K562 (cell line): ENCODE data around the gene RGPD6. TPM values are rescaled to one million over a fixed set of nuclear protein-coding genes. Genes with fewer than 3 reads are reported as not detected.
"Not testable (repeated sequence)": the region's sequence is repeated elsewhere in the genome, so short reads cannot be mapped to it uniquely, and the experiment has no call there.

ENCODE experiments used
- ATAC-seq: fragments of 200-7000 bp; cut with Tn5 transposase; 3 replicates; pipeline ENCODE4 v1.9.1; 2020; ENCODE audit warnings: moderate library complexity
- Bru-seq: library from RNA; stranded (reverse); fragments of 400-500 nt; gene quantifications from one replicate; lab custom pipeline; 2021; lab: Mats Ljungman, UMichigan
- BruChase-seq, 2 experiments: library from RNA; stranded (reverse); fragments of 400-500 nt; gene quantifications; one replicate each; lab custom pipeline; 2021; lab: Mats Ljungman, UMichigan
- BruUV-seq: library from RNA; stranded (reverse); fragments of 400-500 nt; replicated peaks from 2 replicates; lab custom pipeline; 2021; lab: Mats Ljungman, UMichigan
- CTCF ChIA-PET: fragments of 300-600 bp; formaldehyde crosslinking; extraction: SDS; loops from one replicate; lab custom pipeline; 2021; ENCODE audit warnings: low intra/inter-chr PET ratio; lab: Yijun Ruan, JAX
- POLR2A ChIA-PET: fragments of 300-600, 350-650 bp; sonication (Branson Sonifier 250); formaldehyde crosslinking; extraction: SDS; loops from one replicate; lab custom pipeline; 2021; ENCODE audit warnings: antibody characterized with exemption, inconsistent platforms; lab: Yijun Ruan, JAX
- DNase-seq, 4 experiments: peaks; one replicate each; pipeline versions ENCODE4 v3.0.0 to v3.0.0-alpha.2; 2011 to 2018; ENCODE audit warnings: low spot score in 3 of 4, mixed read lengths in 3 of 4; ENCODE audit errors: extremely low read depth in 1 of 4
- FAIRE-seq: peaks from 2 replicates; lab custom pipeline; 2011; peaks lifted over from hg19 to GRCh38; lab: Jason Lieb, UNC
- H2AFZ ChIP-seq: 2 replicates; pipeline ENCODE4 v1.6.0; 2011; ENCODE audit warnings: low read depth, low read length, control low read depth, inconsistent platforms
- H3K27ac ChIP-seq: fragments of 200-600 bp; 3 replicates; pipeline ENCODE4 v1.8.0; 2011; ENCODE audit warnings: low read depth, mild to moderate bottlenecking, control low read depth, inconsistent platforms, low read length, moderate library complexity, mixed read lengths; ENCODE audit errors: extremely low read depth
- H3K27me3 ChIP-seq, 2 experiments: fragments of 300-600 bp in 1 of 2; 2 replicates in 1 of 2; 3 replicates in 1 of 2; pipeline versions ENCODE4 v1.6.0 to v1.8.0; 2011; ENCODE audit warnings: inconsistent platforms in 2 of 2, low read length in 2 of 2, mild to moderate bottlenecking in 1 of 2, mixed read lengths in 1 of 2, moderate library complexity in 1 of 2; ENCODE audit not compliant: control insufficient read depth in 2 of 2, insufficient read depth in 2 of 2
- H3K36me3 ChIP-seq: fragments of 300-600 bp; 3 replicates; pipeline ENCODE4 v1.8.0; 2011; ENCODE audit warnings: mild to moderate bottlenecking, low read length, inconsistent platforms; ENCODE audit not compliant: control insufficient read depth, insufficient read depth
- H3K4me1 ChIP-seq, 2 experiments: fragments of 200-600 bp in 1 of 2; replicated peaks in 1 of 2; 2 replicates in 1 of 2; 3 replicates in 1 of 2; pipeline versions ENCODE4 v1.5.1 to v1.8.0; 2011; ENCODE audit warnings: inconsistent platforms in 2 of 2, low read length in 2 of 2, mild to moderate bottlenecking in 1 of 2, mixed read lengths in 1 of 2, moderate library complexity in 1 of 2; ENCODE audit not compliant: control insufficient read depth in 2 of 2, insufficient read depth in 2 of 2
- H3K4me2 ChIP-seq: 2 replicates; pipeline ENCODE4 v1.6.1; 2011; ENCODE audit warnings: low read length, control low read depth, inconsistent platforms, mixed read lengths; ENCODE audit not compliant: insufficient read depth
- H3K4me3 ChIP-seq: fragments of 200-600 bp; sonication (generic), shearing (Covaris generic); 2 replicates; pipeline ENCODE4 v1.5.1; 2016; ENCODE audit warnings: control low read depth, inconsistent platforms
- H3K79me2 ChIP-seq: fragments of 200-600 bp; 3 replicates; pipeline ENCODE4 v1.8.0; 2011; ENCODE audit warnings: low read length, inconsistent platforms; ENCODE audit not compliant: control insufficient read depth, insufficient read depth
- H3K9ac ChIP-seq, 2 experiments: 2 replicates each; pipeline versions ENCODE4 v1.6.0 to v1.6.1; 2011; ENCODE audit warnings: low read depth in 2 of 2, low read length in 2 of 2, control low read depth in 1 of 2, inconsistent platforms in 1 of 2, mild to moderate bottlenecking in 1 of 2, mixed read lengths in 1 of 2; ENCODE audit not compliant: insufficient read depth in 1 of 2
- H3K9me1 ChIP-seq: one replicate; pipeline ENCODE4 v1.6.0; 2011; ENCODE audit warnings: inconsistent platforms, mild to moderate bottlenecking, low read length, moderate library complexity; ENCODE audit not compliant: control insufficient read depth, insufficient read depth
- H3K9me3 ChIP-seq: replicated peaks from 2 replicates; pipeline ENCODE4 v1.5.1; 2011; ENCODE audit warnings: low read depth, low read length, inconsistent platforms; ENCODE audit not compliant: control insufficient read depth, insufficient read depth
- H4K20me1 ChIP-seq: replicated peaks from 2 replicates; pipeline ENCODE4 v1.6.1; 2011; ENCODE audit warnings: low read length, inconsistent platforms, mixed read lengths; ENCODE audit not compliant: control insufficient read depth, insufficient read depth
- WGBS: fragments of 100-300 bp; shearing (Covaris generic); methylation state at CpG from one replicate; pipeline ENCODE4 v1.1.6; 2016; ENCODE audit warnings: low coverage, mixed read lengths; ENCODE audit not compliant: insufficient coverage; ENCODE audit errors: missing lambda C conversion rate; 5-methylcytosine and 5-hydroxymethylcytosine counted together
- in situ Hi-C: fragments of 300-500 bp; cut with MboI; formaldehyde crosslinking; loops from 4 replicates; pipeline ENCODE4 v1.15.0; 2018; ENCODE audit warnings: inconsistent platforms, mixed read lengths
- intact Hi-C: fragments of 100-400 bp; cut with micrococcal nuclease; formaldehyde crosslinking; loops from 2 replicates; pipeline ENCODE4 v1.14.2; 2022
- long read RNA-seq, 3 experiments: library from polyadenylated mRNA in 2 of 3; library from RNA in 1 of 3; unstranded in 2 of 3; stranded (forward) in 1 of 3; transcript quantifications; one replicate each; pipeline ENCODE4 v2.0.0, GENCODE V29; 2019 to 2022
- polyA minus RNA-seq, 3 experiments: library from RNA; depleted of rRNA, polyadenylated mRNA; stranded (reverse); fragments of >200 nt; gene quantifications; 2 replicates each; pipeline ENCODE4 v1.2.3, GENCODE V29; 2011
- polyA plus RNA-seq, 8 experiments: library from polyadenylated mRNA; depleted of rRNA in 4 of 8; stranded (reverse) in 5 of 8; unstranded in 3 of 8; fragments of >200 nt; fragmentation: Nextera tagmentation in 2 of 8; fragmentation: Illumina TruSeq in 1 of 8; extraction: Ambion mirVana in 2 of 8; extraction: Trizol in 1 of 8; gene quantifications; 2 replicates each; pipeline versions ENCODE4 v1.2.1 to v1.2.3, GENCODE V29; 2011 to 2014; ENCODE audit warnings: inconsistent platforms in 1 of 8, missing spikeins in 1 of 8
- total RNA-seq, 7 experiments: library from RNA; depleted of rRNA in 6 of 7; stranded (reverse); fragments of >200 nt in 6 of 7; fragmentation: Illumina TruSeq in 2 of 7; extraction: Trizol in 2 of 7; gene quantifications; 2 replicates each; pipeline versions ENCODE4 v1.2.1 to v1.2.3, GENCODE V29; 2011 to 2021; ENCODE audit warnings: low replicate concordance in 1 of 7

The RGPD6 gene
- total RNA-seq (2011; cell fraction: chromatin; rRNA removed; ENCODE audit: low replicate concordance) = 3.1 and 4.5 TPM in 2 replicates
- total RNA-seq (2011; cell fraction: nucleolus; rRNA removed) = 1.0 and 1.3 TPM in 2 replicates
- 1.8 and 2.4 TPM in 2 replicates for total RNA-seq (2011; cell fraction: nucleoplasm; rRNA removed)
- total RNA-seq (2014; rRNA removed) (0.08 and 0.45 TPM in 2 replicates), total RNA-seq (2014; rRNA removed; fragmentation: Illumina TruSeq; extraction: Trizol) (1.4 and 2.2 TPM in 2 replicates), total RNA-seq (2015; rRNA removed; fragmentation: Illumina TruSeq; extraction: Trizol) (0.83 and 1.2 TPM in 2 replicates), total RNA-seq (2021) (1.7 and 1.8 TPM in 2 replicates), polyA plus RNA-seq (2011; rRNA removed) (0.80 and 1.0 TPM in 2 replicates), polyA plus RNA-seq (2014; fragmentation: Illumina TruSeq; extraction: Trizol) (0.94 and 1.0 TPM in 2 replicates), polyA plus RNA-seq (2014; fragmentation: Nextera tagmentation; extraction: Ambion mirVana) (under 1 TPM; 0.15 to 0.20 TPM), polyA plus RNA-seq (2014; rRNA removed) (0.45 and 0.94 TPM in 2 replicates), polyA minus RNA-seq (2011; rRNA and poly(A)+ RNA removed) (1.3 and 2.5 TPM in 2 replicates), Bru-seq, nascent RNA (not detected), BruChase-seq, experiment 1, labeled RNA remaining after a 2-hour chase (not detected), BruChase-seq, experiment 2, labeled RNA remaining after a 6-hour chase (percentile 2 among the genes with signal in this experiment)
- 0.34 and 0.88 TPM in 2 replicates for polyA plus RNA-seq (2011; cell fraction: cytosol; rRNA removed)
- 0.40 and 1.0 TPM in 2 replicates for polyA plus RNA-seq (2011; cell fraction: nucleus; rRNA removed)
- 0.21 and 0.53 TPM in 2 replicates for polyA plus RNA-seq (2012)
- 0.57 and 2.2 TPM in 2 replicates for polyA minus RNA-seq (2011; cell fraction: cytosol; rRNA and poly(A)+ RNA removed)
- polyA minus RNA-seq (2011; cell fraction: nucleus; rRNA and poly(A)+ RNA removed) = 0.67 and 2.1 TPM in 2 replicates
- long read RNA-seq, experiment 1 = 0 reads
- long read RNA-seq, experiment 2 = 0 reads
- long read RNA-seq, experiment 3 = 0 reads

GRCh38 chr2:110576763-110577416 is at the start of gene RGPD6:
Gene RGPD6 (minus strand): TSS chr2:110577222. CDS start chr2:110577024, 198 bp downstream.
- H3K4me3 ChIP-seq, H3K36me3 ChIP-seq, H3K27me3 ChIP-seq, intact Hi-C loops, H3K79me2 ChIP-seq, DNase-seq, H3K9me1 ChIP-seq, H3K4me1 ChIP-seq, BruUV-seq, POLR2A ChIA-PET, H3K9me3 ChIP-seq, FAIRE-seq, H3K9ac ChIP-seq, H2AFZ ChIP-seq, H3K27ac ChIP-seq, H3K4me2 ChIP-seq, H4K20me1 ChIP-seq, CTCF ChIA-PET: not testable (repeated sequence)
- peak; percentile 94 for ATAC-seq
- in situ Hi-C loops = loop anchor here (25.0 kb wide), 1 partner anchor 1890 kb away; no protein-coding TSS in a partner anchor
- no CpG with 5 or more reads among the region's 70 CpGs for WGBS

- H3K36me3 ChIP-seq, H3K27ac ChIP-seq, intact Hi-C loops, POLR2A ChIA-PET, H3K4me1 ChIP-seq, H2AFZ ChIP-seq, BruUV-seq, H4K20me1 ChIP-seq, DNase-seq, H3K27me3 ChIP-seq, H3K9me1 ChIP-seq, H3K4me3 ChIP-seq, H3K4me2 ChIP-seq, CTCF ChIA-PET, in situ Hi-C loops, H3K9ac ChIP-seq, H3K9me3 ChIP-seq, H3K79me2 ChIP-seq: not testable (repeated sequence)
- ATAC-seq (peak; percentile 47; the same call in 2 of the 3 replicates), FAIRE-seq (peak; percentile 11)
- 0% methylated on average over 1 of the region's 9 CpGs for WGBS
These were observed 42.4 kb upstream of the RGPD6 start for GRCh38 chr2:110619326-110619939.

GRCh38 chr2:110613927-110614326 is 36.9 kb upstream of the RGPD6 start:
- H3K4me3 ChIP-seq, H3K79me2 ChIP-seq, H3K27ac ChIP-seq, H4K20me1 ChIP-seq, intact Hi-C loops, BruUV-seq, in situ Hi-C loops, H3K36me3 ChIP-seq, H3K4me2 ChIP-seq, H2AFZ ChIP-seq, ATAC-seq, H3K9me3 ChIP-seq, POLR2A ChIA-PET, DNase-seq, H3K9me1 ChIP-seq, H3K9ac ChIP-seq, H3K27me3 ChIP-seq, FAIRE-seq, H3K4me1 ChIP-seq, CTCF ChIA-PET: not testable (repeated sequence)
- WGBS = no CpG with 5 or more reads among the region's 1 CpG
